HG03439 (cell line): Measurements from ENCODE around the gene DNAJC1.

ENCODE experiments used
- ATAC-seq: cut with Tn5 transposase; IDR thresholded peaks from one replicate; pipeline ENCODE4 v1.9.1; 2021; ENCODE audit warnings: mild to moderate bottlenecking, moderate library complexity; ENCODE audit not compliant: unreplicated experiment

DNAJC1 gene

GRCh38 chr10:22010973-22011408 is 7.5 kb upstream of the DNAJC1 start:
- ATAC-seq, result no peak

DNA sequence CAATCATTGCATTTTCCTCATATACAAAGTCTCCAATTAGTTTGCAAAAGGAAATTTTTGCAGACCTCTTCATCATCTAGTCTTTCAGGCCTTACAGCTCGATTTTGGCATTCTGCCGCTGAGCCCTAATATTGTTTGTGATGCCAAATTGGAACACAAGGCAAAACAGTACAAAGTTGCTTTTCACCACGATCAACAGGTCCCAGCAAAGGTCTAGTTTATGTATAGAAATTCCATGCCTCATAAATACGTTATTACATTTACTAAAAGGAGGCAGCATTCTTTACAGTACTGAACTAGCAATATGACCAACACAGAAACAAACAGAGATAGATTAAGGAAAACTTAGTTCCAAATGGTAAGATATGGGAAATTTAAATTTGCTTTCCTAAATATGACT is 7.0 kb upstream of the DNAJC1 start:
- ATAC-seq, result no peak

- ATAC-seq, result no peak
These were observed 2.9 kb upstream of the DNAJC1 start for GRCh38 chr10:22006379-22006884.

- no peak for ATAC-seq
These were observed 2.2 kb upstream of the DNAJC1 start for GRCh38 chr10:22005763-22006162.

DNA sequence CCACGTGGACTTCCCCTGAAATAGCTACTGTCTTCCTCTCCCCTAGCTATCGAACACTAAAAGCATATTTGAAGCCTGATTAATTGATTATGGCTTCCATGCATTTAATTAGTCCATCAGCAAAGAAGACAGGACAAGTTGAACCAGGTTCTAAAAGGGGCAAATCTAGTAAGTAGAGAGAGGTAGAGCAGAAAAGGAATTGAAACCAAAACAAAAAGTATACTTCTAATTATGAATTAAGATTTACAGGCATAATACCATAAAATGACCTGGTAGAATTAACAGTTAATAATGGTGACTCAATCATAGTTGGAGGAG is 393 bp upstream of the DNAJC1 start:
- ATAC-seq, result peak; percentile 2

GRCh38 chr10:22002591-22003176 is 846 bp downstream of the DNAJC1 start:
- ATAC-seq, result peak; percentile 23

GRCh38 chr10:21995557-21995956 is 8.0 kb downstream of the DNAJC1 start:
- no peak for ATAC-seq

DNA sequence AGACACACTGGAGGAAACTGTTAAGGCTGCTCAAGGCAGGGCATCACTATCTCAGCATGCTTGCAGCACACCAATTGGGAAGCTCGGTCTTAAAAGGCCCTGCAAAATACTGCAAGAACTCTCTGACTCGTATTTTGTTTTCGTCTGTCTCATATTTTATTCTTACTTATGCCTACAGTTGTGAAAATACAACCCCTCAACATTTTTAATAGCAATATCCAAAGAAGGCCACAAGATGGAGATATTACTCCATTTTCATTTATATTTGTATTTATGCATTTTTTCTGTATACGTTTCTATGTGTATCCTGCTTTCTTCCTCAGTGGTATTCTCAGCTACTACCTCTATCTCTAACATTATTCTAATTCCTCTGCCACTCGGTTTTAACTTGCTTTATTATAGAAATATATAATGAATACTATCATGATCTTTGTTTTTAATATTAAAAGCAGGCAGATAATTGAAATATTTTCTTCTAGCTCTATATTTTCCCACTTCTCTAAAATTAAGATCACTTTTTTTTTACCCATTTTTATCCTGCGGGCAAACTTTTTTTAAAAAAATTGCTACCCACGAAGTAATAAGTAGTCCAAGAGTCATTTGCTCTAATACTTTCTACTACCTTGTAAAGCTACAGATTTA is 10.0 kb downstream of the DNAJC1 start:
- ATAC-seq, result no peak

DNA sequence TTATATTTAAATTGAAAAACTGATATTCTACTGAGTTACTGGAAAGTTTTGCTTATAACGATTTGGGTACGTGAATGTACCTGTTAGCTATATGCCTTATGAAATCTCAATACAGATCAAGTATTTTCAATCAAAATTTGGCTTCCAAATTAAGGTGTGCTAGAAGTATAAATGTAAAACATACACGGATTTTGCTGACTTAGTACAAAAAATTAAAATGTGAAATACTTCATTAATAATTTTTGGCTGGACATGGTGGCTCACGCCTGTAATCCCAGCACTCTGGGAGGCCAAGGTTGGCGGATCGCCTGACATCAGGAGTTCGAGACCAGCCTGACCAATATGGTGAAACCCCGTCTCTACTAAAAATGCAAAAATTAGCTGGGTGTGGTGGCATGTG is 11.7 kb downstream of the DNAJC1 start:
- no peak for ATAC-seq

DNA sequence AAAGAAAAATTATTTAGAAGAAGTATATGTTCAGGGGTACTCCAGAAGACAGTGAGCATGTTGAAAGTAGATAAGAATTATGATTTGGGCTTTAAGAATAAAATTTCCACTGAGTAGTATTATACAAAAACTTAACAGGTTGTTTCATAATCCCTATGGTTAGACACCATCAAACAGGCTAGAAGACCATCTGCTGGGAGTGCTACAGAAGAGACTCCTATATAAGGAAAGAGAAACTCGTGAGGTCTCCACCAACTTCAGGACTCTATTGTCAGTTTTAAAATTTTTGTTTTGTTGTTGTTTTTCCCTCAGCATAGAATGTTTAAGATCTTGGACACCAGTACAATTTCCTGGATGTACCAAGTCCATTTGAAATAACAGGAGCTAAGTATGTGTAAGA is 13.1 kb downstream of the DNAJC1 start:
- ATAC-seq, result no peak

DNA sequence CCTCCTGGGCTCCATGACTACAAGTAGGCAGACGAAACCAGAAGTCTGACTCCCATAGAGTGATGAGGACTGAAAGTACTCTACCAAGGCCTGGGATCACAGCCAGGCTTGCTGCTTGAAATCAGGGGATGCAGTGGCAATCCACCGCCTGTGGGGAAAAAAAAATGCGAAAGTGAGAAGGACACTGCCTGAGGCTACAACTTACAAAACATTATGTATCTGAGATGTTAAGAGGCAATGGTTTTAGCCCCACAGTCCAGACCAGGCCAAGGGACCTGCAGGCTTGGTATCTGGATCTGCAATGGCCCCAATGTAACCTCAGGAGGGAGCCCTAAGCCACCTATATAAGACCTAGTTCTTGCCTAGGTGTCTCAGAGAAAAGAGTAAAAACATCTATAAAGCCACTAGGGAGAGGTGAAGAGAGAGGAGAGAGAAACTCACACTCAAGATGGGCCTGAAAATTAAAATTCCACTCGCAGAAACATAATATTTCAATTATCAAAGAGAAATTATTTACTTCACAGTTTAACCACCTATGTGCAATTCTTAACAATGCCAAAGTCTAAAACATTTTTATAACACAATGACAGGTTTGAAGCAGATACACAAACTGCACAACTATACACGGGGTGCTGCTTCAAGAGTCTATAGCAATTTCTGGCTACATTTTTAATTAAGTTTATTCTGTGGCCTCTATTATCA is 13.9 kb downstream of the DNAJC1 start:
- ATAC-seq, result peak; percentile 80

DNA sequence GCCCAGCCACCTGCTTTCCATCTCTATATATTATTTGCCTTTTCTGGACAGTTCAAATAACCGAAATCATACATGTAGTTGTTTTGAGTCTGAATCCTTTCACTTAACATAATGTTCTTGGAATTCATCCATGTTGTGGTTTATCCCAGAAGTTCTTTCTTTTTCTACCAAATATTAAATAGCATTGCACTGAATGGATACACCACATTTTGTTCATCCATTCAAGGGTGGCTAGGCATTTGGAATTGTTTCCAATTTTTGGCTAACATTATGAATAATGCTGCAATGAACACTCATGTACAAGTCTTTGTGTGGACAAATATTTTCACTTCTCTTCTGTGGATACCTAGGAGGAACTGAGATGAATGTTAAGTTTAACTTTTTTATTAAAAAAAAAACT is 18.0 kb downstream of the DNAJC1 start:
- no peak for ATAC-seq

DNA sequence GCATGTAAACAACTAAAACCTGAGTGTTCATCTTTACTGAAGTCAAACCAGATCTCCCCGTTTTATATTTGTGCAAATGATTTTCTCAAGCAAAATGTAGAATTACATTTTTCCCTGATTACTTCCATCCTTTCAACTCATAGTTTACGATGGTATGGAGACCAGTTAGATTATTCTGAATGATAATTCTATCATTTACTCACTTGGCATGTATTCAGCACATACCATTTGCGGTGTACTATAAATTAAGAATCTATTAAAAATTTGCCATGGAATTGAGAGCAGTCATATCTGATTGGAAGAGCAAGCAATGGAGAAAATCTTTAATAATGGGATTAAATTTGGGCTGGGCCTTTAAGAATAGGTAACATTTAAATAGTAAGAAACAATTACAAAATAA is 22.4 kb downstream of the DNAJC1 start:
- ATAC-seq, result no peak

- ATAC-seq, result no peak
These were observed 22.8 kb downstream of the DNAJC1 start for GRCh38 chr10:21980691-21981090.

- no peak for ATAC-seq
These were observed 25.2 kb downstream of the DNAJC1 start for GRCh38 chr10:21978191-21978862.

GRCh38 chr10:21976739-21977138 is 26.8 kb downstream of the DNAJC1 start:
- no peak for ATAC-seq

DNA sequence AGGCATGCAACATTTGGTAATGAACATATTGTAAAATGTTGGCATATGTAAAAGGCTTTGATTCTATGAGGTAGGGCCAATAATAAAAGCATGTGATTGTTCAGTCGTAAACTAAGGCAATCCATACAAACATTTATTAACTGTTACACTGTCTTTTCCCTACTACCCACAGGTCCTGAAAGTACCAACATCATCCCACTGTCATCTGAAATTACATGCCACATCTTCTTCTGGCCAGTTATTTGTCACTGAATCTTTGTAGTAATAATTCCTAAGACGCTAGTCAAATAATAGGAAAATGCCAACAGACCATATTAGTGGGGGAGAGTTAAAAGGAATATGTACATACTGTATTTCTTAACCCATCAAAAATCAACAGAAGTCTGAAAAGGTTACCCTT is 27.2 kb downstream of the DNAJC1 start:
- no peak for ATAC-seq

DNA sequence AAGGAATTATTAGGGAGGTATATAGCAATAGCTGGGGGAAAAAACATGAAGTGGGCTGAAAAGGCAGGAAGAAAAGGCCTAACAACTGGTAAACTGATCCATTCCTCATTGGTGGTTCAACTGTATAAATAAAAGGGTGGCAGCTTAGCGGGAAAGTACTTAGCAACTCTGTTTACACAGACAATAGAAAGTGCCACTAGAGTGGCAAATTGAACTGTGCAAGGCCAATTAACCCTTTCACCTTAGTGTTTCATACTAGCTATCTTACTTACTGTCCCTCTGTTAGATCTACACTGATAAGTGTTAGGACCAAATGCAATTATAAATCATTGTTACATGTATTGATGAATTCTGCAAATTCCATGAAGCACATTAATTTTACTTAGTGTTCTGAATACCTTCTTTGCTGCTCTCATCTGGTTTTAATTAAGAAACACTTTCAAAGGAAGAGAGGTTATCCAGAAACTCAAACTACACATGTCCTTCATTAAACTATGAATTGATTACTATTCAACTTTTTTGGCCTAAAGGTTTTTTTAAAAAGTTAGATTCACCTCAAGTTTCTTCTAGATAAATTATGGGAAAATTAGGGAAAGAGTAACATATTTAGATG is 28.0 kb downstream of the DNAJC1 start:
- no peak for ATAC-seq

DNA sequence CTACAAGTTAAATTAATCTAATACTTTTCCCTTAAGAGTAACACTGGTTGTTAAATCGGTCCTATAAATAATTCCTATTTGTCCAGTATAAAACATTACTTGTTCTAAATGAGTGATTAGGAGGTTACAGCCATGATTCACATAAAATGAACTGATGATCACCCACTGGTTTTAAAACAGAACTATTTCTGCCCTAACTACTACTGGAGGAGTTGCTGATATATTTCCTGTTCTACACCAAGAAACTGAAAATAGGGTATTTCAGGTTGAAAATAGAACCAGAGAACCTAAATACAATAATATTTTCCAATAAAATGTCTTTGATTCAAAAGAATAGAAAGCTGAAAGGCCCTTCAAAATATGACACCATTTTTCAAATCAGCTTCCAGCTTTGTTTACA is 30.9 kb downstream of the DNAJC1 start:
- no peak for ATAC-seq

DNA sequence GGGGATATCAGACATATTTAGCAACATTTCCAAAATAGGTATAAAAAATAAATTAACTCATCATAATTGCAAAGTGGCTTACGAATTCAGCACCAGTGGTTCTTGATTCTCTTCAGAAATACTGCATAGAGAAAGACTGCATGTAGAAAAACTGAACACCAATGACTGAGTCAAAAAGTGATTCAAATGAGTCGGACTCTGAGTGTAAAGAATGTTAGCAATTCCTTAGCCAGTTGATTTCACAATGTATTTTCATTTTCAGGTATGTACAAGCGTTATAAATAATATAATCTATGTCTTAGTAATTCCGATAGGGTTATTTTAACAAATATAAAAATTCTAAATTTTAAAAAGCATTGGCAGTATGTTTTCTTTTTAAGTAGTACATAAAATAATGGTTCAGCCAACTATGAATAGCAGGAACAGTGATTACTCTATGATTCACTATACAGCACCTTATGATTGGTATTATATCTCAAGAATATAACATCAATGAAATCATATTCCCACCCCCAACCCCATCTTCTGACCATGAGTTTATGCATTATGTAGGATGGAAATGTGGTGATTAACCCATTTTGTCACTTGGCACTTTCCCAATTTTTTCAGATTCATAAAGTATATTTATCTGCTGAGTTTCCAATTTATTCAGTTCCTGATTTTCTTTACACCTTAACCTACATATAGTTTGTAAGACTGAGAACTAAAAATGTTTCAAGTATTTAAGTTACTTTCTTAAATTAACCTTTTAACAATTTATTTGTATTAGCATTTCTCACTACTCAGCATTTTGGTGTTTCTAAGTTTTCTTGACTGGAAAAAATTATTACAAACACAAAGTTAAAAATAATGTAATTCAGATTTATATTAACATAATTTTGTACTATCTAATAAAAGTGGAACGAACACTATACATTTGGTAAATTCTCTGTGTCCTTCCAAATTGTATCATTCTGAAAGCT is 33.9 kb downstream of the DNAJC1 start:
- no peak for ATAC-seq
